Upper lobe of left lung (tissue), 4 donors: Measurements from ENCODE around the gene GNAT3.

Source experiments
- CTCF ChIP-seq, 6 experiments: fragments of 450-650 bp in 4 of 6; fragments of 200-600 bp in 2 of 6; sonication (generic) in 2 of 6; IDR thresholded peaks; one replicate each; pipeline ENCODE4 v1.5.1; 2016 to 2019; ENCODE audit warnings: antibody characterized with exemption in 6 of 6
- EP300 ChIP-seq, 4 donors: sonication (generic); formaldehyde crosslinking; IDR thresholded peaks; one replicate each; pipeline ENCODE4 v1.5.1; 2017; ENCODE audit warnings: antibody characterized with exemption in 4 of 4, control low read depth in 2 of 4
- POLR2A ChIP-seq, 4 donors: fragments of 450-650 bp; IDR thresholded peaks; one replicate each; pipeline ENCODE4 v1.5.1; 2016 to 2017; ENCODE audit warnings: antibody characterized with exemption in 4 of 4, mild to moderate bottlenecking in 2 of 4
- POLR2AphosphoS5 ChIP-seq, 2 donors: sonication (generic); formaldehyde crosslinking; IDR thresholded peaks; one replicate each; pipeline ENCODE4 v1.5.1; 2017; ENCODE audit warnings: antibody characterized with exemption in 2 of 2

DNA sequence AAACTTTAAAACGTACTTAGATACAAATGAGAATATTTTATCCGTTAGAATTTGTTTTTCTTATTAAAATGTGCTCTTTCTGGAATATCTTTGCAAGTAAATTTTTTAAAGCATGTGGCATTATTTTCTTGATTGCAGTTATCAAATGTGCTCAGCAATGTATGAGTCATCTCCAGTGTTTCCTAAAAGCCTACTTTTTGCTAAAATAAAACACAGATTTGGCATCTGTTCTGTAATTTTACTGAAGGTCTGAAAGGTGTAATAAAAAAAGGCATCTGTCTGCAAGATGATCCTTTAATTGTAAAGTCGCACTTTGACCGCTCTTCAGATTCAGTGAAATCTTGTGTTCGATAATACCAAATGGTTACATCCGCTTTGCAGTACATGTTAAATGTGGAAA lies 3.4 kb downstream of the GNAT3 start:
- TF ChIP-seq POLR2A (IDR thresholded peaks at IDR 0.05) (no peak), CTCF (IDR thresholded peaks at IDR 0.05) (no peak), POLR2AphosphoS5 (IDR thresholded peaks at IDR 0.05) (no peak), EP300 (IDR thresholded peaks at IDR 0.05) (no peak)
